HL-60 (cell line): ENCODE measurements around the gene PRELP.

Source experiments
- POLR2AphosphoS5 ChIP-seq: IDR thresholded peaks from 2 replicates; pipeline ENCODE4 v1.6.1; 2012; ENCODE audit warnings: low read depth
- TF ChIP-seq, protein P1 (sequence below): IDR thresholded peaks from one replicate; pipeline ENCODE4 v1.5.1; 2011; ENCODE audit warnings: low read length, control low read depth, inconsistent platforms; ENCODE audit not compliant: insufficient read depth

DNA sequence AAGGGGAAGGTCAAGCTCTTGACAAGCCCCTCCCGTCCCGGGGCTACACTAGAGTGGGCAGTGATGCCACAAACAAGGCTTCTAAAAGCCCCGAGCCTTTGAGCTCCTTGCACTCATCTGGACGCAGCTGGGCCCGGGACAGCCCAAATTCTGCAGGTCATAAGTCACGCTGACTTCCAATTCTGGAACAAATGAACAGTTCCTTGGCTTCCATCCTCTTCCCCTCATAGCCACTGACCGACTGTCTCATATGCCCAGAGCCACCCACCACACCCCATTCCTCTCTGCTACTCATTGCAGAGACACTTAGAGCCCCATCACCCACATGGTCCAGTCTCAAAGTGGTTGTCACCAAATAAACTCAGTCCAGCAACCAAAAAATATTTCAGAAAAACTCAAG lies 32.8 kb upstream of the PRELP start:
- TF ChIP-seq, protein P1, sequence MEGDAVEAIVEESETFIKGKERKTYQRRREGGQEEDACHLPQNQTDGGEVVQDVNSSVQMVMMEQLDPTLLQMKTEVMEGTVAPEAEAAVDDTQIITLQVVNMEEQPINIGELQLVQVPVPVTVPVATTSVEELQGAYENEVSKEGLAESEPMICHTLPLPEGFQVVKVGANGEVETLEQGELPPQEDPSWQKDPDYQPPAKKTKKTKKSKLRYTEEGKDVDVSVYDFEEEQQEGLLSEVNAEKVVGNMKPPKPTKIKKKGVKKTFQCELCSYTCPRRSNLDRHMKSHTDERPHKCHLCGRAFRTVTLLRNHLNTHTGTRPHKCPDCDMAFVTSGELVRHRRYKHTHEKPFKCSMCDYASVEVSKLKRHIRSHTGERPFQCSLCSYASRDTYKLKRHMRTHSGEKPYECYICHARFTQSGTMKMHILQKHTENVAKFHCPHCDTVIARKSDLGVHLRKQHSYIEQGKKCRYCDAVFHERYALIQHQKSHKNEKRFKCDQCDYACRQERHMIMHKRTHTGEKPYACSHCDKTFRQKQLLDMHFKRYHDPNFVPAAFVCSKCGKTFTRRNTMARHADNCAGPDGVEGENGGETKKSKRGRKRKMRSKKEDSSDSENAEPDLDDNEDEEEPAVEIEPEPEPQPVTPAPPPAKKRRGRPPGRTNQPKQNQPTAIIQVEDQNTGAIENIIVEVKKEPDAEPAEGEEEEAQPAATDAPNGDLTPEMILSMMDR: no peak
- no peak for TF ChIP-seq POLR2AphosphoS5
